Upper lobe of left lung (tissue), 6 donors: Measurements from ENCODE around the gene GCC2. TPM values are rescaled to one million over a fixed set of nuclear protein-coding genes. Genes with fewer than 3 reads are reported as not detected.

ENCODE experiments used
- ATAC-seq, 2 donors: fragments of 200-7000 bp; cut with Tn5 transposase; one replicate each; pipeline ENCODE4 v1.9.1; 2022; ENCODE audit warnings: mild to moderate bottlenecking in 2 of 2, moderate library complexity in 2 of 2; ENCODE audit not compliant: low FRiP score in 2 of 2
- DNase-seq, 2 donors: peaks; one replicate each; pipeline ENCODE4 v3.0.0-alpha.2; 2019 to 2020
- H3K27ac ChIP-seq, 4 donors: fragments of 200-600 bp; sonication (generic); one replicate each; pipeline ENCODE4 v1.5.1; 2016 to 2019
- H3K27me3 ChIP-seq, 4 donors: fragments of 200-600 bp; sonication (generic); one replicate each; pipeline ENCODE4 v1.5.1; 2017 to 2019
- H3K36me3 ChIP-seq, 4 donors: fragments of 200-600 bp; sonication (generic); one replicate each; pipeline ENCODE4 v1.5.1; 2016 to 2019
- H3K4me1 ChIP-seq, 4 donors: fragments of 200-600 bp; sonication (generic); one replicate each; pipeline ENCODE4 v1.5.1; 2018 to 2019
- H3K4me3 ChIP-seq, 4 donors: fragments of 200-600 bp; sonication (generic); one replicate each; pipeline ENCODE4 v1.5.1; 2017 to 2019; ENCODE audit warnings: mild to moderate bottlenecking in 2 of 4, moderate library complexity in 1 of 4
- H3K9me3 ChIP-seq, 4 donors: fragments of 200-600 bp; sonication (generic); one replicate each; pipeline ENCODE4 v1.5.1; 2018 to 2019
- CTCF ChIP-seq, 6 experiments: fragments of 450-650 bp in 4 of 6; fragments of 200-600 bp in 2 of 6; sonication (generic) in 2 of 6; IDR thresholded peaks; one replicate each; pipeline ENCODE4 v1.5.1; 2016 to 2019; ENCODE audit warnings: antibody characterized with exemption in 6 of 6
- EP300 ChIP-seq, 4 donors: sonication (generic); formaldehyde crosslinking; IDR thresholded peaks; one replicate each; pipeline ENCODE4 v1.5.1; 2017; ENCODE audit warnings: antibody characterized with exemption in 4 of 4, control low read depth in 2 of 4
- POLR2A ChIP-seq, 4 donors: fragments of 450-650 bp; IDR thresholded peaks; one replicate each; pipeline ENCODE4 v1.5.1; 2016 to 2017; ENCODE audit warnings: antibody characterized with exemption in 4 of 4, mild to moderate bottlenecking in 2 of 4
- POLR2AphosphoS5 ChIP-seq, 2 donors: sonication (generic); formaldehyde crosslinking; IDR thresholded peaks; one replicate each; pipeline ENCODE4 v1.5.1; 2017; ENCODE audit warnings: antibody characterized with exemption in 2 of 2
- WGBS, 2 donors: methylation state at CpG; one replicate each; pipeline ENCODE4 v1.1.5; 2017 to 2018; 5-methylcytosine and 5-hydroxymethylcytosine counted together
- total RNA-seq, 6 donors: library from RNA; depleted of rRNA in 4 of 6; stranded (reverse); fragments of >200 nt in 4 of 6; gene quantifications; one replicate each; pipeline versions ENCODE4 v1.1.0 to v1.2.1, GENCODE V29; 2016 to 2021
- donor health status: DM: no; HTN: no; CAD: no; lungs with moderate emphysema.
- donor health status: DM: no; HTN: yes; CAD: no; lungs with severe emphysema.

Gene GCC2
- total RNA-seq, 6 donors from 2014 or later: 30.7 to 96.4 (median 37.8) TPM

DNA sequence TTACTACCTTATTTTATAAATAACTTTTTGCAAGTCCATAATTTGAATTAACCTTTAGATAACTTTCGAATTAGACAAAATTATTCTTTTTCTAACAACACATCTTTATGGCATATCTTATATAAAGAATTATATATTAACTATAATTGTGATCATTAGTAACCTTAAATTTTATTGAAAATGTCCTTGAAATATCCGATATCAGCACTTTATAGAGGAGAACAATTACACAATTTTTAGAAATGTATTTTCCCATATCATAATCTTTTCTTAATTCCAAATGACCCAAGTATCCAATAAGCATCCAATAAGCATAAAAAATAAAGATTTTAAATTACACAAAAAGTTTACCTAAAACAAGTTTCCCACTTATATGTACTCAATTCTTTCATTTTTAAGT lies 7.3 kb upstream of the GCC2 start:
- ATAC-seq (no peak), DNase-seq (no peak)
- Histone ChIP-seq H3K9me3 (no peaks in the 10 kb centered on the region), H3K4me3 (no peak overlapping the region), H3K27me3 (no peaks in the 10 kb centered on the region), H3K4me1 (no peaks in the 10 kb centered on the region), H3K36me3 (no peaks in the 10 kb centered on the region), H3K27ac (no peak overlapping the region)
- WGBS, 2 donors: 91 to 94% methylated on average over 2 of the region's 2 CpGs
- no peak for TF ChIP-seq POLR2A (IDR thresholded peaks at IDR 0.05)
- TF ChIP-seq CTCF (IDR thresholded peaks at IDR 0.05): no peak
- no peak for TF ChIP-seq EP300 (IDR thresholded peaks at IDR 0.05)
- TF ChIP-seq POLR2AphosphoS5 (IDR thresholded peaks at IDR 0.05): no peak

GRCh38 chr2:108444941-108445840 lies 3.8 kb upstream of the GCC2 start:
- Histone ChIP-seq H3K36me3 (no peaks in the 10 kb centered on the region), H3K27me3 (no peaks in the 10 kb centered on the region), H3K4me3 (no peak overlapping the region), H3K27ac (no peak overlapping the region), H3K9me3 (no peaks in the 10 kb centered on the region), H3K4me1 (peaks cover 5 to 13% (median 7%) of the 10 kb centered on the region in 4 donors)
- DNase-seq (no peak), ATAC-seq (no peak)
- WGBS, 2 donors: 90 to 100% methylated on average over 1 of the region's 1 CpG
- TF ChIP-seq CTCF (IDR thresholded peaks at IDR 0.05): no peak
- TF ChIP-seq POLR2A (IDR thresholded peaks at IDR 0.05): no peak
- TF ChIP-seq EP300 (IDR thresholded peaks at IDR 0.05): no peak
- no peak for TF ChIP-seq POLR2AphosphoS5 (IDR thresholded peaks at IDR 0.05)

DNA sequence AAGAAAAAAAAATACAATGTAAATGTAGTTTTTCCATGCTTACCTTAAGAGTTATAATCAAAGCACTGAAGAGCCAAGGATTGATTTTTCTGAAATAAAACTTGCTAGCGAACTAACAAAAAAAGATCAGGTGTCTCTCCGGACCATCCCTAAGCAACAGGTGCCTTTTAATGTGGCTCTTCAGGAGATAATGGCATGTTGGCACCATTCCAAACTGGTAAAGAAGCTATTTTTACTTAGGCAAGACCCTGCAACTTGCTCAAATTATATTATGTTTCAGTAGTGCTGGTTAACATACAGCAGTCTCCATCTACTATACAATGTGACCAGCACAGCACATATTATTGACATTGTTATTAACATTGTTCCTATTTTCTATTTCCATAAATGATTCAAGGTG lies 2.3 kb upstream of the GCC2 start:
- H3K27me3 ChIP-seq: no peaks in the 10 kb centered on the region
- H3K27ac ChIP-seq: no peak overlapping the region
- H3K36me3 ChIP-seq: peaks cover 0 to 3% (median under 1%) of the 10 kb centered on the region in 4 donors
- TF ChIP-seq POLR2AphosphoS5 (IDR thresholded peaks at IDR 0.05) (no peak), POLR2A (IDR thresholded peaks at IDR 0.05) (no peak)
- no peak for DNase-seq
- H3K4me1 ChIP-seq: peaks cover 7 to 17% (median 10%) of the 10 kb centered on the region in 4 donors
- no peak for ATAC-seq
- 92 to 100% methylated on average over 2 of the region's 2 CpGs for WGBS, 2 donors
- H3K9me3 ChIP-seq: no peaks in the 10 kb centered on the region
- H3K4me3 ChIP-seq: no peak overlapping the region

- Histone ChIP-seq H3K36me3 (peaks cover 3 to 15% (median 8%) of the 10 kb centered on the region in 4 donors), H3K4me3 (peak overlapping the region; percentile 69 to 88 (median 76)), H3K27ac (peak overlapping the region; percentile 85 to 94 (median 90)), H3K4me1 (peaks cover 7 to 17% (median 10%) of the 10 kb centered on the region in 4 donors), H3K27me3 (no peaks in the 10 kb centered on the region), H3K9me3 (no peaks in the 10 kb centered on the region)
- TF ChIP-seq POLR2A (IDR thresholded peaks at IDR 0.05): no peak
- TF ChIP-seq CTCF (IDR thresholded peaks at IDR 0.05): no peak
- no peak for TF ChIP-seq POLR2AphosphoS5 (IDR thresholded peaks at IDR 0.05)
- no peak for TF ChIP-seq EP300 (IDR thresholded peaks at IDR 0.05)
- WGBS, 2 donors: 41 to 53% methylated on average over 18 to 22 of the region's 23 CpGs
- peak in 1 of 2 donors; percentile 42 for DNase-seq
- ATAC-seq: no peak
Measured at GRCh38 chr2:108447947-108448677, 894 bp upstream of the GCC2 start.
